Activated T-cell treated with anti-CD3 and anti-CD28 coated beads, Interleukin-2, amount 50 U/mL, for 72 hours (primary cell): ENCODE results near the gene ZNF385A. TPM values are rescaled to one million over a fixed set of nuclear protein-coding genes. Genes with fewer than 3 reads are reported as not detected.

Experiments used
- ATAC-seq, 2 donors: fragments of 150-1000 bp; cut with Tn5 transposase; replicated peaks in 1 of 2; 2 replicates each; pipeline ENCODE4 v1.10.0; 2021; ENCODE audit warnings: moderate library complexity in 2 of 2, mild to moderate bottlenecking in 1 of 2
- DNase-seq, 2 donors: peaks; one replicate each; pipeline ENCODE4 v3.0.0; 2021 to 2022; ENCODE audit warnings: mixed read lengths in 1 of 2
- H3K27ac Mint-ChIP-seq: one replicate; pipeline ENCODE4 v1.8.0; 2022; ENCODE audit warnings: mild to moderate bottlenecking, moderate library complexity, mixed read lengths
- H3K27me3 Mint-ChIP-seq: one replicate; pipeline ENCODE4 v1.8.0; 2022; ENCODE audit warnings: low read depth, mixed read lengths
- H3K36me3 Mint-ChIP-seq, 2 donors: one replicate each; pipeline ENCODE4 v1.8.0; 2022; ENCODE audit warnings: mixed read lengths in 2 of 2, mild to moderate bottlenecking in 1 of 2; ENCODE audit not compliant: insufficient read depth in 2 of 2
- H3K4me1 Mint-ChIP-seq: one replicate; pipeline ENCODE4 v1.8.0; 2022; ENCODE audit warnings: low read depth, mixed read lengths
- H3K4me3 Mint-ChIP-seq, 2 donors: one replicate each; pipeline ENCODE4 v1.8.0; 2022; ENCODE audit warnings: mild to moderate bottlenecking in 2 of 2, mixed read lengths in 2 of 2, moderate library complexity in 2 of 2
- H3K9me3 Mint-ChIP-seq, 2 donors: one replicate each; pipeline ENCODE4 v1.8.0; 2022; ENCODE audit warnings: mixed read lengths in 2 of 2
- total RNA-seq, 2 donors: library from RNA; stranded (reverse); gene quantifications; one replicate each; pipeline ENCODE4 v1.2.3, GENCODE V29; 2022

The ZNF385A gene
- total RNA-seq, 2 donors from 2014 or later: 1.3 to 2.8 TPM

- Mint-ChIP-seq H3K27me3 (peaks cover 9% of the 10 kb centered on the region), H3K36me3 (peaks cover 4% of the 10 kb centered on the region in 2 donors), H3K9me3 (no peaks in the 10 kb centered on the region), H3K4me3 (no peak overlapping the region), H3K27ac (no peak overlapping the region), H3K4me1 (peaks cover 40% of the 10 kb centered on the region)
- no peak for DNase-seq
- no peak for ATAC-seq
Observed at GRCh38 chr12:54421175-54421878, 36.8 kb upstream of the ZNF385A start.

GRCh38 chr12:54420766-54421144 is 36.2 kb upstream of the ZNF385A start:
- DNase-seq: no peak
- H3K4me1 Mint-ChIP-seq: peaks cover 46% of the 10 kb centered on the region
- H3K4me3 Mint-ChIP-seq: peak overlapping the region in 1 of 2 donors; percentile 28
- ATAC-seq: no peak
- H3K27me3 Mint-ChIP-seq: peaks cover 6% of the 10 kb centered on the region
- H3K36me3 Mint-ChIP-seq: peaks cover 4% of the 10 kb centered on the region in 2 donors
- H3K9me3 Mint-ChIP-seq: no peaks in the 10 kb centered on the region
- H3K27ac Mint-ChIP-seq: peak overlapping the region; percentile 72

GRCh38 chr12:54419088-54419887 is 34.8 kb upstream of the ZNF385A start, which contains the start of gene ITGA5:
ITGA5 (minus strand) TSS chr12:54419266; CDS start chr12:54419198, 68 bp downstream.
- H3K27ac Mint-ChIP-seq: peak within 1 kb of the TSS; percentile 85
- DNase-seq (peak; percentile 38 to 61), ATAC-seq (peak; percentile 54 to 73)
- H3K4me1 Mint-ChIP-seq: peaks cover 58% of the 10 kb centered on the region
- H3K27me3 Mint-ChIP-seq: no peaks in the 10 kb centered on the region
- peaks cover 4% of the 10 kb centered on the region in 2 donors for H3K36me3 Mint-ChIP-seq
- H3K9me3 Mint-ChIP-seq: no peaks in the 10 kb centered on the region
- H3K4me3 Mint-ChIP-seq: peak within 1 kb of the TSS; percentile 75 to 95

- peaks cover 4% of the 10 kb centered on the region in 2 donors for H3K36me3 Mint-ChIP-seq
- peak overlapping the region; percentile 75 to 95 for H3K4me3 Mint-ChIP-seq
Observed at GRCh38 chr12:54418441-54419087, 34.0 kb upstream of the ZNF385A start.

GRCh38 chr12:54417712-54418440 is 33.3 kb upstream of the ZNF385A start:
- H3K27me3 Mint-ChIP-seq: no peaks in the 10 kb centered on the region
- peak; percentile 28 to 37 for DNase-seq
- H3K27ac Mint-ChIP-seq: peak overlapping the region; percentile 85
- peaks cover 60% of the 10 kb centered on the region for H3K4me1 Mint-ChIP-seq
- peak overlapping the region; percentile 75 to 95 for H3K4me3 Mint-ChIP-seq
- H3K36me3 Mint-ChIP-seq: peaks cover 4% of the 10 kb centered on the region in 2 donors
- no peaks in the 10 kb centered on the region for H3K9me3 Mint-ChIP-seq
- peak; percentile 21 to 31 for ATAC-seq

More at GRCh38 chr12:54418441-54419087, 34.0 kb upstream of the ZNF385A start:
- Mint-ChIP-seq H3K4me1 (peaks cover 60% of the 10 kb centered on the region), H3K27ac (peak overlapping the region; percentile 85), H3K27me3 (no peaks in the 10 kb centered on the region), H3K9me3 (no peaks in the 10 kb centered on the region)
- ATAC-seq (peak; percentile 34 to 41), DNase-seq (no peak)

- peaks cover 4% of the 10 kb centered on the region in 2 donors for H3K36me3 Mint-ChIP-seq
- H3K4me1 Mint-ChIP-seq: peaks cover 65% of the 10 kb centered on the region
- peak overlapping the region; percentile 75 to 95 for H3K4me3 Mint-ChIP-seq
- ATAC-seq (no peak), DNase-seq (no peak)
- H3K27me3 Mint-ChIP-seq: no peaks in the 10 kb centered on the region
- peak overlapping the region; percentile 85 for H3K27ac Mint-ChIP-seq
- H3K9me3 Mint-ChIP-seq: no peaks in the 10 kb centered on the region
Observed at GRCh38 chr12:54416687-54417603, 32.4 kb upstream of the ZNF385A start.

GRCh38 chr12:54415221-54415929 is 30.8 kb upstream of the ZNF385A start:
- Mint-ChIP-seq H3K4me1 (peaks cover 69% of the 10 kb centered on the region), H3K9me3 (no peaks in the 10 kb centered on the region), H3K27ac (peak overlapping the region; percentile 34), H3K4me3 (peak overlapping the region in 1 of 2 donors; percentile 20), H3K36me3 (peaks cover 4 to 5% of the 10 kb centered on the region in 2 donors), H3K27me3 (no peaks in the 10 kb centered on the region)
- ATAC-seq: no peak
- DNase-seq: no peak

GRCh38 chr12:54413284-54414190 is 29.0 kb upstream of the ZNF385A start:
- Mint-ChIP-seq H3K27ac (peak overlapping the region; percentile 58), H3K27me3 (no peaks in the 10 kb centered on the region), H3K9me3 (no peaks in the 10 kb centered on the region), H3K36me3 (peaks cover 4% of the 10 kb centered on the region in 2 donors), H3K4me3 (peak overlapping the region; percentile 63 to 65), H3K4me1 (peaks cover 66% of the 10 kb centered on the region)
- ATAC-seq (peak; percentile 65 to 66), DNase-seq (peak; percentile 61 to 64)

GRCh38 chr12:54412786-54413185 is 28.3 kb upstream of the ZNF385A start:
- peaks cover 0 to 1% of the 10 kb centered on the region in 2 donors for H3K36me3 Mint-ChIP-seq
- peak; percentile 21 to 23 for ATAC-seq
- H3K4me1 Mint-ChIP-seq: peaks cover 64% of the 10 kb centered on the region
- peak overlapping the region; percentile 63 to 65 for H3K4me3 Mint-ChIP-seq
- H3K9me3 Mint-ChIP-seq: no peaks in the 10 kb centered on the region
- no peaks in the 10 kb centered on the region for H3K27me3 Mint-ChIP-seq
- no peak for DNase-seq
- H3K27ac Mint-ChIP-seq: peak overlapping the region; percentile 58

GRCh38 chr12:54412348-54412747 is 27.8 kb upstream of the ZNF385A start:
- Mint-ChIP-seq H3K4me3 (peak overlapping the region; percentile 63 to 65), H3K27me3 (no peaks in the 10 kb centered on the region)

More at GRCh38 chr12:54412348-54412747, 27.8 kb upstream of the ZNF385A start:
- peaks cover 0 to 3% of the 10 kb centered on the region in 2 donors for H3K36me3 Mint-ChIP-seq
- ATAC-seq (no peak), DNase-seq (no peak)
- H3K9me3 Mint-ChIP-seq: no peaks in the 10 kb centered on the region
- H3K4me1 Mint-ChIP-seq: peaks cover 62% of the 10 kb centered on the region
- peak overlapping the region; percentile 58 for H3K27ac Mint-ChIP-seq
